NCI-H1694 treated with DMSO at 0.1 percent for 48 hours (cell line): ENCODE measurements around the gene DNAJC16.

ENCODE experiments used
- DNase-seq: peaks from one replicate; lab custom pipeline; 2025; lab: John Stamatoyannopoulos, UW

DNAJC16 gene

GRCh38 chr1:15620902-15621682, 94.4 kb downstream of the DNAJC16 start:
- DNase-seq = no peak

- no peak for DNase-seq
These were observed 95.3 kb downstream of the DNAJC16 start for GRCh38 chr1:15621975-15622374.

- DNase-seq = no peak
These were observed 96.2 kb downstream of the DNAJC16 start for GRCh38 chr1:15622712-15623373.

- DNase-seq = no peak
These were observed 96.8 kb downstream of the DNAJC16 start for GRCh38 chr1:15623435-15623834.

- DNase-seq = no peak
These were observed 97.6 kb downstream of the DNAJC16 start for GRCh38 chr1:15624133-15624714.

- no peak for DNase-seq
These were observed 98.6 kb downstream of the DNAJC16 start for GRCh38 chr1:15625056-15625917.
